Mucosa of stomach (tissue), 1 donor: ENCODE results near the gene PGC.
A peak's percentile ranks its signal among the peaks of the same experiment; 100 is the strongest.
"Not testable (repeated sequence)": the region's sequence is repeated elsewhere in the genome, so short reads cannot be mapped to it uniquely, and the experiment has no call there.

Experiments
- H3K27me3 ChIP-seq: one replicate; pipeline ENCODE4 v1.7.0; 2013; ENCODE audit warnings: mild to moderate bottlenecking, low read length; ENCODE audit not compliant: control insufficient read depth, insufficient read depth
- H3K36me3 ChIP-seq: one replicate; pipeline ENCODE4 v1.7.0; 2013; ENCODE audit warnings: low read length; ENCODE audit not compliant: control insufficient read depth, insufficient read depth
- H3K4me1 ChIP-seq: one replicate; pipeline ENCODE4 v1.7.0; 2013; ENCODE audit warnings: mild to moderate bottlenecking, low read length; ENCODE audit not compliant: control insufficient read depth, insufficient read depth
- H3K4me3 ChIP-seq: one replicate; pipeline ENCODE4 v1.7.0; 2013; ENCODE audit warnings: low read length
- H3K9ac ChIP-seq: one replicate; pipeline ENCODE4 v1.7.0; 2013; ENCODE audit warnings: mild to moderate bottlenecking, low read length, moderate library complexity
- H3K9me3 ChIP-seq: one replicate; pipeline ENCODE4 v1.7.0; 2013; ENCODE audit warnings: mild to moderate bottlenecking, low read length, moderate library complexity; ENCODE audit not compliant: control insufficient read depth
- donor health status: Pancreatic carcinoma.

PGC gene

DNA sequence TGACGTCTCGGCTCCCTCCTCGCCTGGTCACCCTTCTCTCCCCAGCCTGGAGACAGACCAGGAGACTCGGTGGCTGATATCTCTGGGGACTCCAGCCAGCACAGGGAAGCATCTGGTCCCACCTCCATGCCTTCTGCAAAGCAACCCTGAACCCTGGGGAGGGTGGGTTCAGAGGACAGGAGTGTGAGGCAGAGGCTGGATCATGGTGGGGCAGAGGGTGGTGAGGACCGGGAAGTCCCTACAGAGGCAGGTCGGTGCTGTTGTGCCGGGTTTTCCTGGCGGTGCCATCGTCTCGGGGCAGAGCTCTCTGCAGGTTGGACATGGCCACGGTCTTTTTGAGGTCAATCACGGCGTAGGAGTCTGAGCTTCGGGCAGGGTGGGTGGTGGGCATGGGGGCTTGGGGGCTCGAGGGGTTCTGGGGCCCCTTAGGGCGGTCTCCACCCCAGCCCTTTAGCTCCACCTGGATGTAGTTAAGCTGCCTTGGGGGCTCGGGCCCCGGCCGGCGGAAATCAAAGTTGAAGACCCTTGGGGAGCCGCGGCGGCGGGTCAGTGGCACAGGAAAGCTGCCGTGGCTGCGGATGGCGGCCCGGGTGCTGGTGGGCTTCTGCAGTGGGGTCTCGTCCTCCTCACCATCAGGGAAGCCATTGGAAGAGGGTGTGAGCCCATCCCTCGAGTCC lies 23.3 kb upstream of the PGC start:
- peaks cover 42% of the 10 kb centered on the region for H3K4me1 ChIP-seq
- peaks cover 13% of the 10 kb centered on the region for H3K36me3 ChIP-seq
- no peaks in the 10 kb centered on the region for H3K27me3 ChIP-seq
- H3K9ac ChIP-seq, result no peak overlapping the region
- no peaks in the 10 kb centered on the region for H3K9me3 ChIP-seq
- H3K4me3 ChIP-seq, result no peak overlapping the region

DNA sequence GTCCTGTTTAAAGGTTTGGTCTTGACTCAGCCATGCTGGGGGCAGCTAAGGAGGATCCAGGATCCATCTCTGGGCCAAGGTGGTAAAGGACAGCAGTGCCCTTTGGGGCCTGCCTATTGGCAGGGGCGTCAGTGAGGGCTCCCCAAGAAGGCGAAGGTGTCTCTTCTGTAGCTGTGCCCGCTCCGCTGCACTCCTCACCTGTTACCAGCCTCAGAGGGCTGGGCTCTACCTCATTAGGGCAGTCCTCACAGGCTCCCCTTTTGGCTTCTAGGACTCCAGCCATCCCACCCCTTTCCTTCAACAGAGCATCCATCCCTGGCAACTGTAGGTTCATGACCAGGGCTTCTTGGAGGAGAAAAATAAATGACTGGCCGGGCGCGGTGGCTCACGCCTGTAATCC lies 22.2 kb upstream of the PGC start:
- peaks cover 5% of the 10 kb centered on the region for H3K36me3 ChIP-seq
- no peaks in the 10 kb centered on the region for H3K9me3 ChIP-seq
- H3K27me3 ChIP-seq, result no peaks in the 10 kb centered on the region
- no peak overlapping the region for H3K4me3 ChIP-seq
- peaks cover 35% of the 10 kb centered on the region for H3K4me1 ChIP-seq
- H3K9ac ChIP-seq, result peak overlapping the region; percentile 22

DNA sequence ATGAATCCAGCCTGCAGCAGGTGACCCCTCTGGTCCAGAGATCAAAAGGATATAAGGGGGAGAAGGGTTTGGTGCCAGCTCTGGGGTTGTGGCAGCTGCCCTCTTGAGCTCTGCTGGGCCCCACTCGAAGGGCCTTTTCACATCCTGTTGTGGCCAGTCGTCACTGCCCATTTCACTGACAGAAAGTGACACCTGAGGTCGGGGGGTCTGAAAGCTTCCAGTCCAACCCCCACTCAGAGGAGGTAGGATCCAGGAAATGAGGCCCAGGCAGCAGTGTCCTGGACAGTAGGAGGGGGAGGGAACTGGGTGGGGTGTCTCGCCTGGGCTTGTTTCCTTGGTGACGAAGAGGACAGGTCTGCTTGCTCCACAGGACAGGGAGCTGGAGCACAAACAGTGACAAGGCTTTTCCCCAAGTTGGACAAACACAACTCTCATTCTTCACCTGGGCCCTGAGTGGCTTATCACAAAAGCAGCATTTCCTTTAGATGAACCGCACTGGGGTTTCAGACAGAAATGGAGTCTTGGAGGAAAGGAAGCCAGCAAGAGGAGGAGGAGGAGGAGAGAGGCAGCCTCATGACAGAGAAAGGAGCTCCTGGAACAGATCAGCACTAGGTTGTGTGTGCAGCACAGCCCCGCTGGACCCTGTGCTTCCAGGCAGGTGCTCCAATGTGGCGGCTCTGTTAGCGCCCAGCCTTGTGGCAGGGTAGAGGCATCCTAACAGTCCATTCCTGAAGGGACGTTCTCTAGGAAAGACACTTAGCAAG lies 21.5 kb upstream of the PGC start:
- Histone ChIP-seq H3K9me3 (no peaks in the 10 kb centered on the region), H3K9ac (peak overlapping the region; percentile 22), H3K36me3 (peaks cover 5% of the 10 kb centered on the region), H3K4me3 (no peak overlapping the region), H3K4me1 (peaks cover 35% of the 10 kb centered on the region), H3K27me3 (no peaks in the 10 kb centered on the region)

DNA sequence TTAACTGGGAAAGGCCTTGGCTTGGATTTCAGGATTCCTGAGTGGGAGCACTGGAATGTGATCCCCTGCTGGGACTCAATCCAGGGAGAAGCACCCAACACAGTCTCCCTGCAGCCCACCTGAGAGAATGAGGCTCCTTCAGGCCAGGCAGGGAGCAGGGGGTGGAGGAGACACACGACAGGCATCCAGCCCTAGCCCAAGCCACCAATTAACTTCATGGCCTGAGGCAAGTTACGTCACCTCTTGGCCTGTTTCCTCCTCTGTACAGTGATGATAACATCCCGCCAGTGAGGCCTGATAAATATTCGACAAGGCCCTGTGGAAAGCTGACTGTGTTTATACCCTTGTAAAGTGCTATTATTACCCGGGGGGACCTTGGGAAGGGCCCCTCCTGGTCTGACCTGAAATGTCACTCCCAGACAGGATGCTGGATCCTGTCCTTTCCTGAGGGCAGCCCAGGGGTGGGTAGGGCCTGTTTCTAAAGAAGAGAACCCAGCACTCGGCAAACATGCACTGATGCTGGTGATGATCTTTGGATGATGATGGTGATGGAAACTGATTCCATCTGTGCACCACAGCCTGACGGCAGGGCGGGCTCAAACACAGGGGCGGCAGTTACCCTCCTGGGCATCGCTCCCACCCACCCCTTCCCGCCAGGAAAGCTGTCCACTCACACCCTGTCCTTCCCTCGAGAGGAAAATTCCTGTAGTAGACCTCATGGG lies 20.1 kb upstream of the PGC start:
- Histone ChIP-seq H3K4me1 (peaks cover 35% of the 10 kb centered on the region), H3K4me3 (no peak overlapping the region), H3K9ac (peak overlapping the region; percentile 38), H3K9me3 (no peaks in the 10 kb centered on the region), H3K27me3 (no peaks in the 10 kb centered on the region), H3K36me3 (peaks cover 5% of the 10 kb centered on the region)

DNA sequence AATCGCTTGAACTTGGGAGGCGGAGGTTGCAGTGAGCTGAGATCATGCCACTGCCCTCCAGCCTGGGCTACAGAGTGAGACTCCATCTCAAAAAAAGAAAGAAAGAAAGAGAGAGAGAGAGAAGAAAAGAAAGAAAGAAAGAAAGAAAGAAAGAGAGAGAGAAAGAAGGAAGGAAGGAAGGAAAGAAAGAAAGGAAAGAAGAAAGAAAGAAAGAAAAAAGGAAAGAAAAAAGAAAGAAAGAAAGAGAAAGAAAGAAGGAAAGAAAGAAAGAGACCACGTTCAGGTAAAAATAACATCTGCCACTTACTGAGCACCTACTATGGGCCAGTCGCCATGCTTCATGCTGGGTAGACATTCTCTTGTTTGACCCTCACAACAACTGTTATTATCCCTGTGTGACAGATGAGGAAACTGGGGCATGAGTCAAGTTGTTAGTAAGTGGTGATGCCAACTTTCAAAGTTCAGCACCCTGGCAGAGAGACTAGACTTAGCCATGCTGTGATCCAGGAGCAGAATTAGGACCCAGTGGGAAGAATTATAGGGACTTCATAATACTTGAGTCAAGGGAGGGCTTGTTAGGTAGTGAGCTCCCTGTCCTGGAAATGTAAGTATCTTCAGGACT lies 19.0 kb upstream of the PGC start:
- not testable (repeated sequence) for H3K9ac ChIP-seq, H3K9me3 ChIP-seq, H3K27me3 ChIP-seq, H3K36me3 ChIP-seq, H3K4me3 ChIP-seq
- peaks cover 35% of the 10 kb centered on the region for H3K4me1 ChIP-seq

DNA sequence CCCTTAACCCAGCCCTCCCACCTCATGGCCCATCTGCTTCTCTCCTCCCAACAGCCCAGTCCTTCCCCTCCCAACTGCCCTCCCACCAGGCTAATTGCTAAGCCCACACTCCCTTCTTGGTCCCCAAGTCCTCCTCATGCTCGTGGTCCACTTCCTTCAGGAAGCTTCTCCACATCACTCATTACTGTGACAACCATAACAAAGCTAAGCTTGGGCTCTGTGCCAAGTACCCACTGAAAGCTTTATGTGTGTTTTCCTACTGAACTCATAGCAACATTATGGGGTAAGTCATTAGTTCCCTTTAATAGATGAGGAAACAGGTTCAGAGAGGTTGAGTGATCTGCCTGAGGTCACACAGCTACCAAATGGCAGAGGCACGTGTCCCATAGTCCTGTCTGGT lies 16.3 kb upstream of the PGC start:
- Histone ChIP-seq H3K9ac (no peak overlapping the region), H3K36me3 (no peaks in the 10 kb centered on the region), H3K4me3 (no peak overlapping the region), H3K4me1 (peaks cover 45% of the 10 kb centered on the region), H3K27me3 (no peaks in the 10 kb centered on the region), H3K9me3 (no peaks in the 10 kb centered on the region)

DNA sequence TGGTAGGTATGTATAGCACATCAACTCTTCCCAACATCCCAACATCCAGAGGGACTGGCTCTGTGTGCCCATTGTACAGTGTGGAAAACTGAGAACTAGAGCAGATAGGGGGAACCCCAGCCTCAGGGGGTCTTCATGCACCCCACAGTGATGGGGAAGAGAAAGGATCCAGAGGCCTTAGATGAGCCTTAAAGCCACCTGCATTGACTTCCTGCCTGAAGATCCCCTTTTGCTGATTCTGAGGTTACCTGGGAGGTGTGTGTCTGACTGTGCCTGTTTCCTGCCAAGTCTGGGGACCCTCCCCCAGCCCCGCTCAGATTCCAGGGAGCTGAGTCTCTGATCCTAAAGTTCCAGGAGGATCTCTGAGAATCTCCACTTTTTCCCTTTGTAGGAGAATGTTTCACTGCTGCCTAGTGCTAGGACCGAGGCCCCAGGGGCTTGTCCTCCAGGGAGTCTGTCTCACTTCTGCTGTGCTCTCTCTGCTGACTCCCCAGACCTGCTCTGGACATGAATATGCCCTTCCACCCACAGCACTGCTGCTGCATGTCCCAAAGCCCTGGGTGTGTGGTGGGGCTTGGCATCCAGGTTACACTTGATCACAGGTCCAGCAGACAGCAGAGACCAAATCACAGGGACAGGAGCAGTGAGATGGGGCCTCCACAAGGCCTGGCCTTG lies 12.8 kb upstream of the PGC start:
- Histone ChIP-seq H3K27me3 (no peaks in the 10 kb centered on the region), H3K4me3 (no peak overlapping the region), H3K9me3 (no peaks in the 10 kb centered on the region), H3K9ac (no peak overlapping the region), H3K4me1 (peaks cover 31% of the 10 kb centered on the region), H3K36me3 (no peaks in the 10 kb centered on the region)

DNA sequence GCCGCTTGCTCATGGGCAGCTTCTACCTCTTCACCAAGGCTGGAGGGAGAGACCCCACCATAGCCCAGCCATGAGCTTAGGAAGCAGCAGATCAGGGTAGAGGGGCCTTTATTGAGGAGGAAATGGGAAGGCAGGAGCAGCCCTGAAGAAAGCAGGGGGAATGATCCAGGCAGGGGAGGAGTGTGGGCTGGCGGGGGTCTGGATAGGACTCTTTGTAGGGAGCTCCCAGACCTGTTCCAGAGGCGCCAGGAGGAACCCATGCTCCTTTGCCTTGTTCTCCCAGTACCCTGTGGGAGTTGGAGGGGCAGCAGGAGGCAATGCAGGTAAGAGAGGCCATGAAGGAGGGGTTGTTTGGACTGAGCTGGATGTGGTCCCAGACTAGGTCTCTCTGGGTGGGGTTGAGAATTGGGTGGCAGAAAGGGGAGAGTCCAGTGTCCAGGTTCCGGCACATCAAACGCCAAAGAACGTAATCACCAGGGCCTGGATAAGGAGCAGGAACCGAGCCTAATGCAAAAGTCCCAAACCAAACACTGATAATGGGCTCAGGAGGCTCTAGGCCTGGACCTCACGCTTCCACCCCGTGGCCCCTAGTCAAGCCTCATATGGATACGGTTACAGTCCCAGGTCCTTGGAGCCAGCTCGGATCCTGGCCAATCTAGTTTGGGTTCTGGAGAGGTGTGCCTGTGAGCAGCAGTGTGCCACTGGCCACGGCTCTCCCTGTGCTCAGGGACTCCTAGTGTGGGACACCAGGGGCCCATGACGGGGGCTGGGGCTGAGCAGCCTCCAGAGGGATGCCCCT lies 12.1 kb upstream of the PGC start:
- Histone ChIP-seq H3K9ac (no peak overlapping the region), H3K4me3 (no peak overlapping the region), H3K27me3 (no peaks in the 10 kb centered on the region), H3K4me1 (peaks cover 31% of the 10 kb centered on the region), H3K36me3 (no peaks in the 10 kb centered on the region), H3K9me3 (no peaks in the 10 kb centered on the region)

DNA sequence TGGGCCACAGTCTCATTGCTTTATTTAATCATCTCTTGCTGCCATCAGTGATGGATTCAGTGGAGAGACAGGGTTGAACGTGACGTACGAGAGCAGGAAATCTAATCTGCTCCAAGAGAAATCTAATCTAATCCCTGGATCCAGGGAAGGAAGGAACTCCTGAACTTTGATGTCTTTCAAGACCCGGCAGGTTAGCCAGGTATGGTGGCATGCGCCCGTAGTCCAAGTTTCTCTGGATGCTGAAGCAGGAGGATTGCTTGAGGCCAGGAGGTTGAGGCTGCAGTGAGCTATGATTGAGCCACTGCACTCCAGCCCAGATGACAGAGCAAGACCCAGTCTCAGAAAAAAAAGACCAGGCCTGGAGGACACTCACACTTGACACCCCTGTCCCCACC lies 11.4 kb upstream of the PGC start:
- peaks cover 31% of the 10 kb centered on the region for H3K4me1 ChIP-seq
- H3K9me3 ChIP-seq, result no peaks in the 10 kb centered on the region
- no peak overlapping the region for H3K4me3 ChIP-seq
- H3K36me3 ChIP-seq, result no peaks in the 10 kb centered on the region
- no peaks in the 10 kb centered on the region for H3K27me3 ChIP-seq
- no peak overlapping the region for H3K9ac ChIP-seq

DNA sequence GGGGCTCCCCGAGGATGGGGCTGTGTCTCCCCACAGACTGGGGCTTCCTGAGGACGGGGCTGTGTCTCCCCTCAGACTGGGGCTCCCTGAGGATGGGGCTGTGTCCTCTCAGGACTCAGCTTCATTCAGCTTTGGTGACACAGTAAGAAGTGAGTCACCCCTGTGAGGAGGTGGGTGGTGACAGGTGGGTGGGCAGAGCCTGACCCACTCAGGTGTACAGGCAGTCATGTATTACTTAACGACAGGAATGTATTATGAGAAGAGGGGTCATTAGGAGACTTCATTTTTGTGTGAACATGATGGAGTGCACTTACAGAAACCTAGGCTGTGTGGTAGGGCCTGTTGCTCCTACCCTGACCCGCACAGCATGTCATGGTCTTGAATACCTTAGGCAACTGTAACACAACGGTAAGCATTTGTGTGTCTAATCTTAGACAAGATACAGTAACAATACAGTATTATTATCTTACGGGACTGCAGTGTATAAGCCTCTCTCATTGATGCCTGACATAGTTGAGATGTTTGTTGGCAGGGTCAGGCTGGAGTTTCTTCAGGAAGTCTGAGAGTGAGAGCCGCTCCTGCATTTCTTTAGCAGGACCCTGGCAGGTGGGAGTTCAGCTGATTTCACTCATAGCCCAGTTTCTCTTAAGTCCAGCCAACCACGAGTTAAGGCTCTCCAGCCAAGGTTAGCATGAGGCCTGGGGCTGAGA lies 10.9 kb upstream of the PGC start:
- Histone ChIP-seq H3K4me3 (no peak overlapping the region), H3K9me3 (no peaks in the 10 kb centered on the region), H3K36me3 (no peaks in the 10 kb centered on the region), H3K27me3 (no peaks in the 10 kb centered on the region), H3K9ac (no peak overlapping the region), H3K4me1 (peaks cover 31% of the 10 kb centered on the region)

DNA sequence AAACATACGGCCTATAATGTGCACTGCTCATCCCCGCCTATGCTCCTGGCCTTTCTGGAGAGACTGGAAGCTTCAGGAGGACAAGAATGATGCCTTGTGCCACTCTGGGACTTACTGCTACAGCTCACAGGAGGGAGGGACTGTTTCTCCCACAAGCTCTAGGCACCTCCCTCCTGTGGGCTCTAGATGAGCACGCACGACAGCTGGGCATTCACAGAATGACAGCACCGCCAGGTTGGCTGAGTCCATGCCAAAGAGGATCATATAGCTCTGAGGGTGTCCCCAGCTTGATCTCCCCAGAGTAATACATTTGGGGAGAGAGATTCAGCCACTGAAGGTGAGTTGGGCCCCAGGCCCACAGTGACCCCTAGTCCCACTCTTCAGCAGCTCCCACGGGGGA lies 10.1 kb upstream of the PGC start:
- no peaks in the 10 kb centered on the region for H3K9me3 ChIP-seq
- H3K4me1 ChIP-seq, result peaks cover 31% of the 10 kb centered on the region
- no peak overlapping the region for H3K4me3 ChIP-seq
- H3K9ac ChIP-seq, result no peak overlapping the region
- H3K36me3 ChIP-seq, result no peaks in the 10 kb centered on the region
- no peaks in the 10 kb centered on the region for H3K27me3 ChIP-seq
